ENCODE measurements around the gene WDR48. TPM values are rescaled to one million over a fixed set of nuclear protein-coding genes. Genes with fewer than 3 reads are reported as not detected.
A peak's percentile ranks its signal among the peaks of the same experiment; 100 is the strongest.

Gene WDR48
- total RNA-seq, 1 donor: 39.8 TPM

DNA sequence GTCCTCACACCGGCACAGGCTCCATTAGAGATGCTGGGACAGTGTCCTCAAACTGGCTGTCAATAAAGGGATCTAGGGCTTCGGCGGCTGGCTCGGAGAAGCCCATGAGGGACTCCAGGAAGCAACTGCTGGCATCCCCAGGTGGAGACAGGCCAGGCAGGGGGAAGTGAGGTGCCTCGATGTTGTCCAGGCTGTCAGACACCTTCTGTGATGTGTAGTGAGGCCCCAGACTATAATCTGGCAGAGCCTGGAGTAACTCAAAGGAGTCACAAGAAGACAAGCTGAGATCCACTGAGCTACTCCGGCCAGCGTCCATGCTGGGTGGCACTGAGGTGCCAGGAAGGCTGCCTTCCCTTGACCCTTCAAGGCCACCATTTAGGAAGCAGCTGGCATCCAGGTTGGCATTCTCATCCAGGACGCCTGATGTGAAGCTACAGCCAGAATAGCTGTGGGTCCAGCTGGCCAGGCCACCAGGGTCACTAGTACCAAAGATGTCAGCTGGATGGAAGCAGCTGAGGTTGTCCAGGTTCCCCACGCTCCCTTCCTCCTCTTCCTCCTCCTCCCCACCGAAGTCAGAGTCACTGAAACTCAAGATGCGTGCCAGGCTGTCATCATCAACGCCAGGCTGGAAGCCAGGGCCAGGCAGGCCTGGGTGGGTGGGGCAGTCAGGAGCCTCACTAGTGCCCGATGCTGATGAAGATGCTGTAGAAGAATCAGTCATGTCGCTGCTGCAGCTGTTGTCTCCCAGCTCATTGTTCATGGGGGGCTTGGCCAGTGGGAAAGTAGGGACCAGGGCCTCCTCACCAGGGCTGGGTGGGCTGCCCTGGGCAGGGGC is 91.5 kb downstream of the WDR48 start:
- TF ChIP-seq, protein P1, sequence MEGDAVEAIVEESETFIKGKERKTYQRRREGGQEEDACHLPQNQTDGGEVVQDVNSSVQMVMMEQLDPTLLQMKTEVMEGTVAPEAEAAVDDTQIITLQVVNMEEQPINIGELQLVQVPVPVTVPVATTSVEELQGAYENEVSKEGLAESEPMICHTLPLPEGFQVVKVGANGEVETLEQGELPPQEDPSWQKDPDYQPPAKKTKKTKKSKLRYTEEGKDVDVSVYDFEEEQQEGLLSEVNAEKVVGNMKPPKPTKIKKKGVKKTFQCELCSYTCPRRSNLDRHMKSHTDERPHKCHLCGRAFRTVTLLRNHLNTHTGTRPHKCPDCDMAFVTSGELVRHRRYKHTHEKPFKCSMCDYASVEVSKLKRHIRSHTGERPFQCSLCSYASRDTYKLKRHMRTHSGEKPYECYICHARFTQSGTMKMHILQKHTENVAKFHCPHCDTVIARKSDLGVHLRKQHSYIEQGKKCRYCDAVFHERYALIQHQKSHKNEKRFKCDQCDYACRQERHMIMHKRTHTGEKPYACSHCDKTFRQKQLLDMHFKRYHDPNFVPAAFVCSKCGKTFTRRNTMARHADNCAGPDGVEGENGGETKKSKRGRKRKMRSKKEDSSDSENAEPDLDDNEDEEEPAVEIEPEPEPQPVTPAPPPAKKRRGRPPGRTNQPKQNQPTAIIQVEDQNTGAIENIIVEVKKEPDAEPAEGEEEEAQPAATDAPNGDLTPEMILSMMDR (IDR thresholded peaks at IDR 0.05; ENCODE audit: extremely low read depth, low read depth, low read length): no peak
- Histone ChIP-seq H3K9me3 (ENCODE audit: low read depth, low read length) (no peaks in the 10 kb centered on the region), H3K27ac (ENCODE audit: low read depth, low read length) (no peak overlapping the region), H3K79me2 (ENCODE audit: insufficient read depth, low read length) (peaks cover 73% of the 10 kb centered on the region), H3K4me1 (ENCODE audit: insufficient read depth, low read length) (peaks cover 36% of the 10 kb centered on the region), H2AFZ (ENCODE audit: low read length) (no peak overlapping the region), H3K36me3 (ENCODE audit: insufficient read depth, low read length) (peaks cover 59% of the 10 kb centered on the region), H3K4me2 (ENCODE audit: insufficient read depth, low read length) (no peak overlapping the region), H3K4me3 (ENCODE audit: insufficient read depth, low read length) (no peak overlapping the region), H3K27me3 (ENCODE audit: insufficient read depth, low read length) (no peaks in the 10 kb centered on the region), H4K20me1 (ENCODE audit: insufficient read depth, low read length) (peaks cover 48% of the 10 kb centered on the region)
- no peak for DNase-seq (ENCODE audit: insufficient read length, low spot score, missing footprints)

DNA sequence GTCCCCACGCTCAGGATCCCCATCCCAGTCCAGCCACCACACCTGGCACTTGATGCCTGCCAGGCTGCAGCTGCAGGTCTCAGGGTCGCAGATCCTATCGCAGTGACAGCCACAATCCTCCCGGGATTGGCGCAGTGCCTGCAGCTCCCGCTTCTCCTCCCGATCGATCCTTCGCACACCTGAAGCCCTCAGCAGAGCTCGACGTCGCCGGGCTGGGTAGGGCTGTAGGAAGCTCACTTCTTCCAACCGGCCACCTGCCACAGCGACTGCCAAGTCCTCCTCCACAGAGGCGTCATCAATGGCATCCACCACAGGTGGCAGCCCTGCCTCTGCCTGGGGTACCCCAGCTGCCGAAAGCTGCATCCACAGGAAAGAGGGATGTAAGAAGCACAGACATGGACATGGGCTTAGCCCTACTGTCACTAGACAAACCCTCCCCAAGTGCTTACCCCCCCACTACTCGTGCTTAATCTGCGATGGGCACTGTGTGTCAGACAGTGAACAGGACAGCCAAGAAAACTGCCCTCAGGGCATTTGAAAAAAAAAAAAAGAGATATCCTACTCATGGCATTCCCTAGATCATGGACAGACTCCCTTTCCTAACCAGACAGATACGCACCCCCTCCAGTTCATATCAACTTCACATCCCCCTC is 92.4 kb downstream of the WDR48 start:
- Histone ChIP-seq H3K4me3 (ENCODE audit: insufficient read depth, low read length) (no peak overlapping the region), H3K4me2 (ENCODE audit: insufficient read depth, low read length) (no peak overlapping the region), H3K9me3 (ENCODE audit: low read depth, low read length) (no peaks in the 10 kb centered on the region), H2AFZ (ENCODE audit: low read length) (no peak overlapping the region), H3K4me1 (ENCODE audit: insufficient read depth, low read length) (peaks cover 42% of the 10 kb centered on the region), H3K79me2 (ENCODE audit: insufficient read depth, low read length) (peaks cover 82% of the 10 kb centered on the region), H3K27me3 (ENCODE audit: insufficient read depth, low read length) (no peaks in the 10 kb centered on the region), H3K36me3 (ENCODE audit: insufficient read depth, low read length) (peaks cover 59% of the 10 kb centered on the region), H3K27ac (ENCODE audit: low read depth, low read length) (no peak overlapping the region), H4K20me1 (ENCODE audit: insufficient read depth, low read length) (peaks cover 53% of the 10 kb centered on the region)
- TF ChIP-seq, protein P1 (IDR thresholded peaks at IDR 0.05; ENCODE audit: extremely low read depth, low read depth, low read length): no peak
- no peak for DNase-seq (ENCODE audit: insufficient read length, low spot score, missing footprints)

DNA sequence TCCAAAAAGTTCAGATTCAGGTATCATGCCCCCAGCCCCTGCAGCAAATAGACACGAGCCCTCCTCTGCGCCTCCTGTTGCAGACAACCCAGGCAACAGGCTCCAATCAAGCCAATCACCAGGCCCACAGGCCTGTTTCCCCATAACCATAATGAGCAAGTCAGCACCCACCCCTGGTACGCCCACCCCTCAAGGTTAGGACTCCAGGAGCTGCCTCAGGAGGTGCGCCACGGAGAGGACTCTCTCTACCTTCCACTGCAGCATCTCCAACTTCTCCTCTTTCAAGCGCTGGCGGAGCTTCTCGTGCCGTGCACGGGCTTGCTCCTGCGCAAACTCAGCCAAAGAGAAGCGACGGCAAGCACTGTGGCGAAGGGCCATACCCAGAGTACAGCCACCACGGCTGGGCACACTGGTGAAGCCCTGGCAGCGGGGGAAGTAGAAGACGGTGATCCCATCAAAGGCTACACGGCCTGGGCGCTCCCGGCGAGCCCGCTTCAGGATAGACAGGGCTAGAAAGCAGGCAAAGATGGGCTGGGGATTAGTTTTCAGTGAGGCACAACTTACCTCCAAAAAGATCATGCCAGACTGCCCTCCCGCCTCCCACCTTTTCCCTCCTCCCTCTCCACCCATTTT is 93.0 kb downstream of the WDR48 start:
- TF ChIP-seq, protein P1 (IDR thresholded peaks at IDR 0.05; ENCODE audit: extremely low read depth, low read depth, low read length): no peak
- Histone ChIP-seq H3K27ac (ENCODE audit: low read depth, low read length) (no peak overlapping the region), H3K36me3 (ENCODE audit: insufficient read depth, low read length) (peaks cover 57% of the 10 kb centered on the region), H3K79me2 (ENCODE audit: insufficient read depth, low read length) (peaks cover 89% of the 10 kb centered on the region), H2AFZ (ENCODE audit: low read length) (no peak overlapping the region), H3K4me1 (ENCODE audit: insufficient read depth, low read length) (peaks cover 48% of the 10 kb centered on the region), H3K9me3 (ENCODE audit: low read depth, low read length) (no peaks in the 10 kb centered on the region), H3K4me3 (ENCODE audit: insufficient read depth, low read length) (no peak overlapping the region), H3K4me2 (ENCODE audit: insufficient read depth, low read length) (no peak overlapping the region), H4K20me1 (ENCODE audit: insufficient read depth, low read length) (peaks cover 59% of the 10 kb centered on the region), H3K27me3 (ENCODE audit: insufficient read depth, low read length) (no peaks in the 10 kb centered on the region)
- DNase-seq (ENCODE audit: insufficient read length, low spot score, missing footprints): no peak

DNA sequence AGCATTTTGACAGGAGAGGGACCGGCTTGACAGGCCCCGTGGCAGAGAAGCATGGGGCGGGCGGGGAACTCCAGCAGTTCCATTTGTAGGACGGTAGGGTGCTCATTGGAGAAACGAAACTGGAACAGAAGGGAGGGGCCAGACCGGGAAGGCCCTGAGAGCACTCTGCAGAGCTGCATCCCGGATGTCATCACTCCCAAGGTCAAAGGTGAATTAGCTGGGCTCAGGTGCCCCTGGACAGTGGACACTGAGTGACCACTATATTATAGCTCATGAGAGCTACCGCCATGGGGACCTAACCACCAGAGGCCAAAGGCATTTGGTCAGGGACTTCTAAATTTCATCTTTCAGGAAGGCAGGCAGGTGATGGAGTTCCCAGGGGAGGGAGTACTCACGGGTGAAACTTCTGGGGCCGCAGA is 94.3 kb downstream of the WDR48 start:
- no peak overlapping the region for H3K4me2 ChIP-seq (ENCODE audit: insufficient read depth, low read length)
- H3K4me3 ChIP-seq (ENCODE audit: insufficient read depth, low read length): no peak overlapping the region
- peaks cover 88% of the 10 kb centered on the region for H3K79me2 ChIP-seq (ENCODE audit: insufficient read depth, low read length)
- peaks cover 60% of the 10 kb centered on the region for H4K20me1 ChIP-seq (ENCODE audit: insufficient read depth, low read length)
- TF ChIP-seq, protein P1 (IDR thresholded peaks at IDR 0.05; ENCODE audit: extremely low read depth, low read depth, low read length): no peak
- no peak overlapping the region for H2AFZ ChIP-seq (ENCODE audit: low read length)
- H3K4me1 ChIP-seq (ENCODE audit: insufficient read depth, low read length): peaks cover 59% of the 10 kb centered on the region
- H3K9me3 ChIP-seq (ENCODE audit: low read depth, low read length): no peaks in the 10 kb centered on the region
- no peak for DNase-seq (ENCODE audit: insufficient read length, low spot score, missing footprints)
- H3K36me3 ChIP-seq (ENCODE audit: insufficient read depth, low read length): peaks cover 48% of the 10 kb centered on the region
- H3K27ac ChIP-seq (ENCODE audit: low read depth, low read length): peak overlapping the region; percentile 84
- no peaks in the 10 kb centered on the region for H3K27me3 ChIP-seq (ENCODE audit: insufficient read depth, low read length)
